Heart right ventricle (tissue), 16 donors: ENCODE measurements around the gene DDX51. TPM values are rescaled to one million over a fixed set of nuclear protein-coding genes. Genes with fewer than 3 reads are reported as not detected.

Source experiments
- ATAC-seq, 8 donors: fragments of 200-7000 bp; cut with Tn5 transposase; one replicate each; pipeline ENCODE4 v1.9.1; 2020; ENCODE audit warnings: mild to moderate bottlenecking in 8 of 8, moderate library complexity in 8 of 8, moderate number of reproducible peaks in 1 of 8
- DNase-seq, 2 donors: peaks; one replicate each; pipeline ENCODE4 v3.0.0-alpha.2; 2020
- H3K27ac ChIP-seq, 10 donors: fragments of 200-600 bp; sonication (generic) in 2 of 10; one replicate each; pipeline versions ENCODE4 v1.5.0 to v1.8.0; 2020 to 2022; ENCODE audit warnings: mild to moderate bottlenecking in 3 of 10
- H3K27me3 ChIP-seq, 7 donors: fragments of 200-600 bp; one replicate each; pipeline ENCODE4 v1.8.0; 2021 to 2022; ENCODE audit warnings: mild to moderate bottlenecking in 2 of 7
- H3K36me3 ChIP-seq, 9 donors: fragments of 200-600 bp; sonication (generic) in 1 of 9; one replicate each; pipeline versions ENCODE4 v1.5.0 to v1.8.0; 2020 to 2022; ENCODE audit warnings: mild to moderate bottlenecking in 2 of 9
- H3K4me1 ChIP-seq, 9 donors: fragments of 200-600 bp; sonication (generic) in 1 of 9; one replicate each; pipeline versions ENCODE4 v1.5.0 to v1.8.0; 2020 to 2022; ENCODE audit warnings: mild to moderate bottlenecking in 4 of 9
- H3K4me3 ChIP-seq, 10 donors: fragments of 200-600 bp; sonication (generic) in 2 of 10; one replicate each; pipeline versions ENCODE4 v1.5.0 to v1.8.0; 2020 to 2022; ENCODE audit warnings: mild to moderate bottlenecking in 7 of 10, moderate library complexity in 2 of 10
- H3K9me3 ChIP-seq, 11 donors: fragments of 200-600 bp in 10 of 11; sonication (generic) in 2 of 11; one replicate each; pipeline versions ENCODE4 v1.5.0 to v1.8.0; 2013 to 2022; ENCODE audit warnings: mild to moderate bottlenecking in 2 of 11, control low read depth in 1 of 11, moderate library complexity in 1 of 11
- WGBS, 2 donors: extraction: QIAGEN DNeasy Blood & Tissue Kit; methylation state at CpG; one replicate each; pipeline ENCODE4 v1.1.7; 2013; ENCODE audit warnings: inconsistent platforms in 1 of 2; 5-methylcytosine and 5-hydroxymethylcytosine counted together
- intact Hi-C, 10 donors: fragments of 100-400 bp; cut with DNase I; formaldehyde crosslinking; loops; one replicate each; pipeline versions ENCODE4 v1.11.1 to v1.14.2; 2022
- polyA plus RNA-seq, 2 donors: library from polyadenylated mRNA; stranded (reverse); fragments of 200-250 nt; gene quantifications; one replicate each; pipeline ENCODE4 v1.2.3, GENCODE V29; 2013
- total RNA-seq, 10 donors: library from RNA; stranded (reverse); fragmentation: NEBNext Ultra II Directional in 3 of 10; extraction: Animal tissue kit (Norgen Biotek cat#: 25700) in 3 of 10; gene quantifications; one replicate each; pipeline versions ENCODE4 v1.2.1 to v1.2.4, GENCODE V29; 2021 to 2023
- TF ChIP-seq, protein P1 (sequence below), 9 donors: fragments of 200-600 bp; sonication (generic) in 2 of 9; IDR thresholded peaks; one replicate each; pipeline versions ENCODE4 v1.5.0 to v1.8.0; 2021 to 2022; ENCODE audit warnings: antibody characterized with exemption in 9 of 9, mild to moderate bottlenecking in 5 of 9, moderate library complexity in 1 of 9
- donor health status: Arrhythmogenic right ventricular cardiomyopathy.
- donor health status: ischemic (EF 13 %, LVEDD 7.1; RV severe dilation, severe dysfunction).
- donor health status: healthy with polysubstance abuse.
- donor health status: DM: no; HTN: yes; CAD: no.
- donor health status: DM: no; HTN: no; CAD: no.
- donor health status: ischemic (EF 25% LVEDD 6.9; RV normal size, moderate dysfunction).
- donor health status: ischemic (EF 25% LVEDD 5.7; RV mildly dilated, moderate dysfunction).
- donor health status: healthy.
- donor health status: DM: yes; HTN: yes; CAD: no.
- donor health status: Ischemic cardiomyopathy.
- donor health status: ischemic (EF 35%, LVEDD 5.7; RV mildly dilated, moderate dysfunction).
- donor health status: nonischemic (EF 11% LVEDD 7.7; RV severe dilation, severe dysfunction).
- donor health status: DM: yes; HTN: yes; CAD: no.
- donor health status: PGD.
- donor health status: ischemic (EF 29% LVEDD 5.4; RV normal size, mild dysfunction).
- donor health status: nonischemic (EF 23%, LVEDD 6.1; RV moderate dilation, normal function).

DDX51 gene
- total and polyA plus RNA-seq, 12 donors = 7.2 to 19.9 (median 8.8) TPM

DNA sequence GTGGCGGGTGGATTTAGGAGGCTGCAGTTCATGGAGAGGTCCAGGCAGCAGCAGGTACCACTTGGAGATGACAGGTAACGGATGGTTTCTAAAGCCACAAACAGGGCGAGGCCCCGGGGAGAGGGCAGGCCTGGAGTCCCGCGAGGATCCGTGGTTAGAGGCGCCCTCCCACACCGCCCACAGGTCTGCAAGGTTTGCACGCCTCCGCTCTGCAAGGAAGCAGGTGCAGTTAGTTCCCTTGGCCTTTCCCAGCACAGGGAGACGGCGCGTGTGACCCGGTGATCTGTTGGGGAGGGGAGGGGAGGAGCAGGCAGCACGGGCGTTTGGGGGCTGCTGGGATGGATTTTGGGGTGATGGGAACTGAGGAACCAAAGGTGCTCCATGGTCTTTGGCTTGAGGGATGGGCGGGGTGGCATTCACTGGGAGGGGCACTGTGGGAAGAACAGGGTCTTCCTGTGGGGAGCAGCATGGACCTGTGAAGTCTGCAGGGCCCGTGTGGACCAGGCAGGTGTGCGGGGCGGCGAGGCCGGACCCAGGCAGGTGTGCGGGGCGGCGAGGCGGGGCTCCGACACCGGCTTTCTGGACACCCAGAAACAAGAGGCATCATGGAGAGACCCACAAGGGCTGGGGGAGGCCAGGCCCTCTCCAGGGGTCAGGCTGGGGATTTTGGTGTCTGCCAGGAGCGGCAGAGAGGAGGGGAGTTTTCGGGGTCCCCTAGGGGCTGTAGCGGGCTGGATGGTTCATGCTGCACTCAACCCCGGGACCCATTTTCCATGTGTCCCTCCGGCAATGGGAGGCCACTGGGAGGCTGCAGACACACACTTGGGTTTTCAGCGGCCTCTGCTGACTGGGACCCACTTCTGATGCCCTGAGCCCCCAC lies 29.3 kb upstream of the DDX51 start:
- Histone ChIP-seq H3K4me3 (no peak overlapping the region), H3K9me3 (no peaks in the 10 kb centered on the region), H3K36me3 (no peaks in the 10 kb centered on the region), H3K27me3 (peaks cover 0 to 94% (median 75%) of the 10 kb centered on the region in 7 donors), H3K27ac (no peak overlapping the region), H3K4me1 (no peaks in the 10 kb centered on the region)
- intact Hi-C loops = no loop called here
- no peak for ATAC-seq
- TF ChIP-seq, protein P1, sequence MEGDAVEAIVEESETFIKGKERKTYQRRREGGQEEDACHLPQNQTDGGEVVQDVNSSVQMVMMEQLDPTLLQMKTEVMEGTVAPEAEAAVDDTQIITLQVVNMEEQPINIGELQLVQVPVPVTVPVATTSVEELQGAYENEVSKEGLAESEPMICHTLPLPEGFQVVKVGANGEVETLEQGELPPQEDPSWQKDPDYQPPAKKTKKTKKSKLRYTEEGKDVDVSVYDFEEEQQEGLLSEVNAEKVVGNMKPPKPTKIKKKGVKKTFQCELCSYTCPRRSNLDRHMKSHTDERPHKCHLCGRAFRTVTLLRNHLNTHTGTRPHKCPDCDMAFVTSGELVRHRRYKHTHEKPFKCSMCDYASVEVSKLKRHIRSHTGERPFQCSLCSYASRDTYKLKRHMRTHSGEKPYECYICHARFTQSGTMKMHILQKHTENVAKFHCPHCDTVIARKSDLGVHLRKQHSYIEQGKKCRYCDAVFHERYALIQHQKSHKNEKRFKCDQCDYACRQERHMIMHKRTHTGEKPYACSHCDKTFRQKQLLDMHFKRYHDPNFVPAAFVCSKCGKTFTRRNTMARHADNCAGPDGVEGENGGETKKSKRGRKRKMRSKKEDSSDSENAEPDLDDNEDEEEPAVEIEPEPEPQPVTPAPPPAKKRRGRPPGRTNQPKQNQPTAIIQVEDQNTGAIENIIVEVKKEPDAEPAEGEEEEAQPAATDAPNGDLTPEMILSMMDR (IDR thresholded peaks at IDR 0.05) = no peak
- DNase-seq = peak in 1 of 2 donors; percentile 5
- 74 to 79% methylated on average over 35 of the region's 35 CpGs for WGBS, 2 donors

DNA sequence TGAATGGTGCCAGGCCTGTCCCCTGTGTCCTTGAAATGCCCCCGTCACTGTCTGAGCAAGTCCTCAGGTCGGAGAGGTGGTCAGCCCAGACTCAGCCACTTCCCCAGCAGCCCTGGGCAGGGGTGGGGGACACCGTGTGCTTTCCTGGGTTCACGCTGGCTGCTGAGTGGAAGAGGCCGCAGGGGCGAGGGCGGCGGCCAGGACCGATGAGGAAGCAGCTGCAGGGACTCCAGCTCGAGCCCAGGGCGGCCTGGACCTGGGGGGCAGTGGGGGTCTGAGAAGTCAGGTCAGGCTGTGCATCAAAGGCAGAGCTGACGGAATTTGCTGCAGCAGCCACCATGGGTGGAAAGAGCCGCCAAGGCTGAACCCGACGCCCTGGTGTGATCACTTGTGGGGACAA lies 28.5 kb upstream of the DDX51 start:
- DNase-seq = peak in 1 of 2 donors; percentile 4
- Histone ChIP-seq H3K4me3 (no peak overlapping the region), H3K36me3 (no peaks in the 10 kb centered on the region), H3K27me3 (peaks cover 0 to 95% (median 73%) of the 10 kb centered on the region in 7 donors), H3K4me1 (no peaks in the 10 kb centered on the region), H3K27ac (no peak overlapping the region), H3K9me3 (no peaks in the 10 kb centered on the region)
- intact Hi-C loops = no loop called here
- WGBS, 2 donors = 63 to 64% methylated on average over 15 of the region's 15 CpGs
- TF ChIP-seq, protein P1 (IDR thresholded peaks at IDR 0.05) = no peak
- no peak for ATAC-seq

DNA sequence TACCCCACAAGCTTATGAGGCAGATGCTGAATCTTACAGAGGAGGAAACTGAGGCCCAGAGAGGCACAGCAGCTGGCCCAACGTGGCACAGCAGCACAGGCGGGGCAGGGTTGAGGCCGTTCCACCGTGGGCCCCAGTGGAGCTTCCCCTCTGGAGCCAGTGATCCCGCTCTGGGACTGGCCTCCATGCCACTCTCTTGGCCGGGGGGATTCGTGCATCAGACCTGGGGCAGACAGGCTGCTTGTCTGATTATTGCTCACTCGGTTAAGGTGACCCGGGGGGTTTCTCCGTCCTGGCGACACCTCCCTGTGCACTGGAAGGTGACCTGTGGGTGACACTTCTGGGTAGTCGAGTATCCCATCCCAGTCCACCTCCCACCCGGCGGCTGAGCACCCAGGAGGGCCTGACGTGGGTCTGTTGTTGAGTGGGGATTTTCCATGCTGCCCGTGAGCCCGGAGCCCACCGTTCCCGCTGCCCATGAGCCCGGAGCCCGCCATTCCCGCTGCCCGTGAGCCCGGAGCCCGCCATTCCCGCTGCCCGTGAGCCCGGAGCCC lies 27.9 kb upstream of the DDX51 start:
- WGBS, 2 donors = 80 to 83% methylated on average over 25 to 28 of the region's 28 CpGs
- peaks cover 0 to 94% (median 67%) of the 10 kb centered on the region in 7 donors for H3K27me3 ChIP-seq
- no peaks in the 10 kb centered on the region for H3K9me3 ChIP-seq
- intact Hi-C loops = no loop called here
- DNase-seq (peak in 1 of 2 donors; percentile 7), ATAC-seq (no peak)
- H3K4me3 ChIP-seq = no peak overlapping the region
- H3K4me1 ChIP-seq = no peaks in the 10 kb centered on the region
- H3K36me3 ChIP-seq = no peaks in the 10 kb centered on the region
- no peak overlapping the region for H3K27ac ChIP-seq
- TF ChIP-seq, protein P1 (IDR thresholded peaks at IDR 0.05) = no peak

DNA sequence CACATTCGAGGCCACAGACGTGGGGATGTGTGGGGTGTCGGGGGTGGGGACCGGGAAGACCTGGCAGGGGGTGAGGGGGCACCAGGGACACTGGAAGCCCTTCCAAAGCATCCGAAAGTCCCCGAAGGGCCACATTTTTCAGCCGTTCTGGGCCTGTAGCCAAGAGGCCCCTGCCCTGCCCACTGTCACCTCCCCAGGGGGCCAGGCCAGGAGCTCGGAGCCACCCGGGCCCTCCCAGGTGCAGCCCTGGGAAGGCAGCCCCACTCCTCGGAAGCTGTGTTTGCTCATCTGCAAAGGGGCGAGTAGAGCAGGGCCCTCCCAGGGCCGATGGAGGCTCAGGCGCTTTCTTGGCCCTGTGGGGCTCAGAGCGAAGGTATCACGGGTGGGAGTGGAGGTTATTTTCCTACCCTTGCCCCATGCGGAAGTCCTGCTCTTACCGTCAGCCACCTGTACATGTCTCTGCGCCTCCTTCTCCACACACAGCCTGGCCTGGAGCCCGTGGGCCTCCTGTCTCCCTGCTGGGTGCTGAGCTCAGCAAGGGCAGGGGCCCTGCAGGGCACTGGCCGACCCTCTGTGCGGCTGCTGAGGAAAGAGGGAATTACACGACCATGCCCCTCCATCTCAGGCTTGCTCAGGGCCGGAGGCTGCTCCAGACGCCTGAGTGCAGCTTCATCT lies 27.3 kb upstream of the DDX51 start:
- Histone ChIP-seq H3K27ac (no peak overlapping the region), H3K27me3 (peaks cover 0 to 87% (median 61%) of the 10 kb centered on the region in 7 donors), H3K4me3 (no peak overlapping the region), H3K9me3 (no peaks in the 10 kb centered on the region), H3K4me1 (no peaks in the 10 kb centered on the region), H3K36me3 (no peaks in the 10 kb centered on the region)
- TF ChIP-seq, protein P1 (IDR thresholded peaks at IDR 0.05) = no peak
- no peak for ATAC-seq
- intact Hi-C loops = no loop called here
- peak in 1 of 2 donors; percentile 6 for DNase-seq
- 64 to 71% methylated on average over 24 of the region's 24 CpGs for WGBS, 2 donors
